ENCODE data around the gene DGKI. TPM values are rescaled to one million over a fixed set of nuclear protein-coding genes. Genes with fewer than 3 reads are reported as not detected.

The DGKI gene
- total and polyA plus RNA-seq, 8 donors = under 0.01 to 5.1 (median 0.20) TPM; not detected in 3

DNA sequence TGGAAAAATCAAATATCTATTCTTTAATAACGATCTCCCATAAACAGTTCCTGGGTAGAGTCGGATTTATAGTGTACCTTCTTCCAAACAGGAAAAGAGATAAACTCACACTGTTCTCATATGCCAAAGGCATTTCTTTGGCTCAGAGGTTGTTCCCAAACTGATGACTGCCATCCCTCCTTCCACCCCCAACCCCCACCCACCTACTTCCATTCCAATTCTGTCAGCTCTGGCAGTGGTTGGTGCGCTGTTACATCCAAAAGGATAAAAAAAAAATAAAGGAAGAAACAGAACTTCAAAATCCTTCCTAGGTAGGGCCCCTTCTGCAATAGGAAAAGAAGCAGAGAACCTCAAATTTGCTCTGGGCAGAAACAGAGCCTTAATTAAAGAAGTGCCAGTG is 104.7 kb downstream of the DGKI start:
- 75 to 86% (median 77%) methylated on average over 3 of the region's 3 CpGs for WGBS, 5 donors
- no peaks in the 10 kb centered on the region for H3K4me1 ChIP-seq
- no peak for DNase-seq
- H3K27ac ChIP-seq = no peak overlapping the region
- no peaks in the 10 kb centered on the region for H3K9me3 ChIP-seq
- H3K4me3 ChIP-seq = no peak overlapping the region
- H3K27me3 ChIP-seq = no peaks in the 10 kb centered on the region
- intact Hi-C loops (cut with DNase I; ENCODE audit: low total_unique reads) = no loop called here
- no peaks in the 10 kb centered on the region for H3K36me3 ChIP-seq
- TF ChIP-seq EP300 (IDR thresholded peaks at IDR 0.05) = no peak
- TF ChIP-seq, protein P1, sequence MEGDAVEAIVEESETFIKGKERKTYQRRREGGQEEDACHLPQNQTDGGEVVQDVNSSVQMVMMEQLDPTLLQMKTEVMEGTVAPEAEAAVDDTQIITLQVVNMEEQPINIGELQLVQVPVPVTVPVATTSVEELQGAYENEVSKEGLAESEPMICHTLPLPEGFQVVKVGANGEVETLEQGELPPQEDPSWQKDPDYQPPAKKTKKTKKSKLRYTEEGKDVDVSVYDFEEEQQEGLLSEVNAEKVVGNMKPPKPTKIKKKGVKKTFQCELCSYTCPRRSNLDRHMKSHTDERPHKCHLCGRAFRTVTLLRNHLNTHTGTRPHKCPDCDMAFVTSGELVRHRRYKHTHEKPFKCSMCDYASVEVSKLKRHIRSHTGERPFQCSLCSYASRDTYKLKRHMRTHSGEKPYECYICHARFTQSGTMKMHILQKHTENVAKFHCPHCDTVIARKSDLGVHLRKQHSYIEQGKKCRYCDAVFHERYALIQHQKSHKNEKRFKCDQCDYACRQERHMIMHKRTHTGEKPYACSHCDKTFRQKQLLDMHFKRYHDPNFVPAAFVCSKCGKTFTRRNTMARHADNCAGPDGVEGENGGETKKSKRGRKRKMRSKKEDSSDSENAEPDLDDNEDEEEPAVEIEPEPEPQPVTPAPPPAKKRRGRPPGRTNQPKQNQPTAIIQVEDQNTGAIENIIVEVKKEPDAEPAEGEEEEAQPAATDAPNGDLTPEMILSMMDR (IDR thresholded peaks at IDR 0.05) = no peak
- TF ChIP-seq POLR2AphosphoS5 (IDR thresholded peaks at IDR 0.05) = no peak
- TF ChIP-seq POLR2A (IDR thresholded peaks at IDR 0.05) = no peak

DNA sequence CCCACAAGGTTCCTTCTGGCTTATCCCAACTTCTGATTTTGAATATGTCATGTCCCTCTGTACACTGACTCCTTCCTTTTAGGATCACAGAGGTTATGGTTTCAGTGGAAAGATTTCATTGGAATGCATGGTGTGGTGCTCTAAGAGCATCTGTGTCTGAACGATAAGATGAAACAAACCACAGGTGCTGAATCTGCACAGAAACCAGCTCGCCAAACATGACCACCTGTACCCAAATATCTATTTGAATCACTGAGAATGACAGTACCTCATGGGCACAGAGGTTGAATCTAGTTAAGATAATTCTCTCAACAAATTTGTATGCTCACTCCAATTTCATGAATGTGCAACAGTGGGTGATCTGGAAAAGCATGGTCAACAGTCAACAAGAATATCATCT is 105.3 kb downstream of the DGKI start:
- Histone ChIP-seq H3K9me3 (no peaks in the 10 kb centered on the region), H3K27ac (no peak overlapping the region), H3K36me3 (no peaks in the 10 kb centered on the region), H3K27me3 (no peaks in the 10 kb centered on the region), H3K4me3 (no peak overlapping the region), H3K4me1 (no peaks in the 10 kb centered on the region)
- DNase-seq = no peak
- TF ChIP-seq, protein P1 (IDR thresholded peaks at IDR 0.05) = no peak
- no peak for TF ChIP-seq POLR2A (IDR thresholded peaks at IDR 0.05)
- TF ChIP-seq EP300 (IDR thresholded peaks at IDR 0.05) = no peak
- no peak for TF ChIP-seq POLR2AphosphoS5 (IDR thresholded peaks at IDR 0.05)
- WGBS, 5 donors = 68 to 93% (median 77%) methylated on average over 2 of the region's 2 CpGs
- intact Hi-C loops (cut with DNase I; ENCODE audit: low total_unique reads) = no loop called here

DNA sequence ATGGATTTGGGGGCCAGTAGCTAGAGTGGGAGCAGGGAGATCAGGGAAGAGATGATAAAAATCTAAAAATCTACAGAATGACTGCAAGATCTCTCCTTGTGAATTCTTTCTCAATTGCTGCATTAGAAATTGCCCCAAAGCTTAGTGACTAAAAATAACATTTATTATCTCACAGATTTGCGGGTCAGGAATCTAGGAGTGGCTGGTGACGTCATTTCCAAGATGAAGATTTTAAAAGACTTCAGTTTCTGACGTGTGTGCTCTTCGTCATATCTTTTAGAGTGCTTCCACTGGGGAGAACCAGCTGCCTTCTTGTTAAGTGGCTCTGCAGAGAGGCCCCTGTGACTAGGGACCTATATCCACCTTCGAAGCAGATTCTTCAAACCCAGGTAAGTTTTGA is 112.6 kb downstream of the DGKI start:
- H3K9me3 ChIP-seq = no peaks in the 10 kb centered on the region
- no peaks in the 10 kb centered on the region for H3K4me1 ChIP-seq
- no peak overlapping the region for H3K4me3 ChIP-seq
- no peak for DNase-seq
- no peak overlapping the region for H3K27ac ChIP-seq
- H3K27me3 ChIP-seq = no peaks in the 10 kb centered on the region
- no peaks in the 10 kb centered on the region for H3K36me3 ChIP-seq
- no peak for TF ChIP-seq POLR2A (IDR thresholded peaks at IDR 0.05)
- TF ChIP-seq, protein P1 (IDR thresholded peaks at IDR 0.05) = no peak
- no peak for TF ChIP-seq EP300 (IDR thresholded peaks at IDR 0.05)
- no peak for TF ChIP-seq POLR2AphosphoS5 (IDR thresholded peaks at IDR 0.05)
- WGBS, 5 donors = 61 to 77% (median 64%) methylated on average over 5 of the region's 5 CpGs
- intact Hi-C loops (cut with DNase I; ENCODE audit: low total_unique reads) = no loop called here

DNA sequence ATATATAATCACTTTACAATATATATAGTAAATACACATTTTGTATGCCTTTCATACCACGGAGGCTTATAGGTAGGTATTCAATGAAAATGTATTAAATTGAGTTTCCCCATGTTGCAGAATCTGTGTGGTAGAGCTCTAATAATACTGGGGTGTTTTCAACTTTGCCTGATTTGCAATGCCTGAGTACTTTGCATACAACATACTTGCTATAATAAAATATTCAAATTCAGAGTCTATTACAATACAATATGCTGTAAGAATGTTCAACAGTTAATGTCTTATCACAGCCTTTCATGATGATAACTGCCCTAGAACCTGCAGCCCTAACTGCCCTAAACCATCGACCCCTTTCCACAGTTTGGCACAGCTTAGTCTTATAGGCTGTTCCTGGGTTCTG is 114.6 kb downstream of the DGKI start:
- WGBS, 5 donors = 57 to 71% (median 68%) methylated on average over 2 of the region's 2 CpGs

More for the DNA sequence above, 114.6 kb downstream of the DGKI start:
- Histone ChIP-seq H3K9me3 (no peaks in the 10 kb centered on the region), H3K4me3 (no peak overlapping the region), H3K36me3 (no peaks in the 10 kb centered on the region), H3K27ac (no peak overlapping the region), H3K4me1 (no peaks in the 10 kb centered on the region), H3K27me3 (no peaks in the 10 kb centered on the region)
- TF ChIP-seq EP300 (IDR thresholded peaks at IDR 0.05) = no peak
- TF ChIP-seq, protein P1 (IDR thresholded peaks at IDR 0.05) = no peak
- TF ChIP-seq POLR2A (IDR thresholded peaks at IDR 0.05) = no peak
- TF ChIP-seq POLR2AphosphoS5 (IDR thresholded peaks at IDR 0.05) = no peak
- intact Hi-C loops (cut with DNase I; ENCODE audit: low total_unique reads) = no loop called here
- DNase-seq = no peak

All from stomach (tissue), 9 donors.